ENCODE data around the gene MACF1.

Gene MACF1

GRCh38 chr1:39333296-39333695 lies 128.8 kb downstream of the MACF1 start:
- Histone ChIP-seq H3K27me3 (replicated peaks; ENCODE audit: insufficient read depth, low read length) (no peaks in the 10 kb centered on the region), H3K79me2 (ENCODE audit: low read length) (0 out of 2 replicates have a peak, but pooled peaks cover 4% of the 10 kb centered on the region), H3K9me2 (replicated peaks; ENCODE audit: insufficient read depth, low read length) (no peaks in the 10 kb centered on the region), H3K9ac (ENCODE audit: low read length) (no peak overlapping the region), H3K9me3 (replicated peaks; ENCODE audit: insufficient read depth, low read length) (no peaks in the 10 kb centered on the region), H3F3A (ENCODE audit: insufficient read depth, low read length) (no peaks in the 10 kb centered on the region), H3K27ac (ENCODE audit: low read length) (no peak overlapping the region), H4K20me1 (ENCODE audit: insufficient read depth, low read length) (no peaks in the 10 kb centered on the region), H3K36me3 (replicated peaks; ENCODE audit: insufficient read depth, low read length) (peaks cover 17% of the 10 kb centered on the region), H2AFZ (ENCODE audit: low read length) (no peak overlapping the region), H3K4me1 (ENCODE audit: low read length) (no peaks in the 10 kb centered on the region), H3K4me3 (ENCODE audit: low read length) (no peak overlapping the region), H3K4me2 (ENCODE audit: low read depth, low read length) (no peak overlapping the region)
- DNase-seq: no peak
- TF ChIP-seq CTCF (IDR thresholded peaks at IDR 0.05; ENCODE audit: low read length): no peak
- no peak for TF ChIP-seq EZH2phosphoT487 (IDR thresholded peaks at IDR 0.05; ENCODE audit: low read length)
- no peak for TF ChIP-seq EZH2 (optimal IDR thresholded peaks at IDR 0.05; ENCODE audit: low read depth, low read length)

GRCh38 chr1:39335216-39335615 lies 130.7 kb downstream of the MACF1 start:
- Histone ChIP-seq H3K4me1 (ENCODE audit: low read length) (no peaks in the 10 kb centered on the region), H3K4me2 (ENCODE audit: low read depth, low read length) (no peak overlapping the region), H3K27me3 (replicated peaks; ENCODE audit: insufficient read depth, low read length) (no peaks in the 10 kb centered on the region), H3F3A (ENCODE audit: insufficient read depth, low read length) (no peaks in the 10 kb centered on the region), H3K36me3 (replicated peaks; ENCODE audit: insufficient read depth, low read length) (peaks cover 7% of the 10 kb centered on the region), H3K27ac (ENCODE audit: low read length) (no peak overlapping the region), H2AFZ (ENCODE audit: low read length) (no peak overlapping the region), H3K79me2 (ENCODE audit: low read length) (no peaks in the 10 kb centered on the region), H3K9me3 (replicated peaks; ENCODE audit: insufficient read depth, low read length) (no peaks in the 10 kb centered on the region), H3K9me2 (replicated peaks; ENCODE audit: insufficient read depth, low read length) (no peaks in the 10 kb centered on the region), H3K9ac (ENCODE audit: low read length) (no peak overlapping the region), H4K20me1 (ENCODE audit: insufficient read depth, low read length) (no peaks in the 10 kb centered on the region), H3K4me3 (ENCODE audit: low read length) (no peak overlapping the region)
- TF ChIP-seq CTCF (IDR thresholded peaks at IDR 0.05; ENCODE audit: low read length) (no peak), EZH2phosphoT487 (IDR thresholded peaks at IDR 0.05; ENCODE audit: low read length) (no peak), EZH2 (optimal IDR thresholded peaks at IDR 0.05; ENCODE audit: low read depth, low read length) (no peak)
- no peak for DNase-seq

- DNase-seq: no peak
- H3K36me3 ChIP-seq (replicated peaks; ENCODE audit: insufficient read depth, low read length): peaks cover 6% of the 10 kb centered on the region
- H3F3A ChIP-seq (ENCODE audit: insufficient read depth, low read length): no peaks in the 10 kb centered on the region
Measured at GRCh38 chr1:39337067-39337466, 132.6 kb downstream of the MACF1 start.

More at GRCh38 chr1:39337067-39337466, 132.6 kb downstream of the MACF1 start:
- Histone ChIP-seq H3K4me3 (ENCODE audit: low read length) (no peak overlapping the region), H3K9me3 (replicated peaks; ENCODE audit: insufficient read depth, low read length) (no peaks in the 10 kb centered on the region), H3K27me3 (replicated peaks; ENCODE audit: insufficient read depth, low read length) (no peaks in the 10 kb centered on the region), H3K27ac (ENCODE audit: low read length) (no peak overlapping the region), H3K79me2 (ENCODE audit: low read length) (no peaks in the 10 kb centered on the region), H2AFZ (ENCODE audit: low read length) (no peak overlapping the region), H4K20me1 (ENCODE audit: insufficient read depth, low read length) (no peaks in the 10 kb centered on the region), H3K9me2 (replicated peaks; ENCODE audit: insufficient read depth, low read length) (no peaks in the 10 kb centered on the region), H3K4me1 (ENCODE audit: low read length) (no peaks in the 10 kb centered on the region), H3K4me2 (ENCODE audit: low read depth, low read length) (no peak overlapping the region), H3K9ac (ENCODE audit: low read length) (no peak overlapping the region)
- TF ChIP-seq EZH2 (optimal IDR thresholded peaks at IDR 0.05; ENCODE audit: low read depth, low read length) (no peak), CTCF (IDR thresholded peaks at IDR 0.05; ENCODE audit: low read length) (no peak), EZH2phosphoT487 (IDR thresholded peaks at IDR 0.05; ENCODE audit: low read length) (no peak)
